Muscle layer of duodenum (tissue), 2 donors: ENCODE data around the gene KCTD7.
A peak's percentile ranks its signal among the peaks of the same experiment; 100 is the strongest.
"Not testable (repeated sequence)": the region's sequence is repeated elsewhere in the genome, so short reads cannot be mapped to it uniquely, and the experiment has no call there.

Experiments
- H3K27ac ChIP-seq: one replicate; pipeline ENCODE4 v1.7.0; 2013; ENCODE audit warnings: mild to moderate bottlenecking, low read length
- H3K27me3 ChIP-seq: one replicate; pipeline ENCODE4 v1.7.0; 2013; ENCODE audit warnings: low read depth, mild to moderate bottlenecking, control low read depth, low read length
- H3K36me3 ChIP-seq, 2 donors: one replicate each; pipeline ENCODE4 v1.7.0; 2013; ENCODE audit warnings: low read length in 2 of 2, control low read depth in 1 of 2, mild to moderate bottlenecking in 1 of 2; ENCODE audit not compliant: insufficient read depth in 2 of 2, control insufficient read depth in 1 of 2
- H3K4me1 ChIP-seq, 2 donors: one replicate each; pipeline ENCODE4 v1.7.0; 2013; ENCODE audit warnings: low read length in 2 of 2, mild to moderate bottlenecking in 2 of 2, control low read depth in 1 of 2, moderate library complexity in 1 of 2; ENCODE audit not compliant: insufficient read depth in 2 of 2, control insufficient read depth in 1 of 2
- H3K4me3 ChIP-seq, 2 donors: one replicate each; pipeline ENCODE4 v1.7.0; 2013; ENCODE audit warnings: low read length in 2 of 2, low read depth in 1 of 2, mild to moderate bottlenecking in 1 of 2
- H3K9me3 ChIP-seq, 2 donors: one replicate each; pipeline ENCODE4 v1.7.0; 2013; ENCODE audit warnings: low read length in 2 of 2, control low read depth in 1 of 2, mild to moderate bottlenecking in 1 of 2; ENCODE audit not compliant: control insufficient read depth in 1 of 2
- donor health status: healthy.

The KCTD7 gene

GRCh38 chr7:66628361-66629221, at the start of gene KCTD7:
Gene KCTD7, plus strand, starts transcription at chr7:66628881. Its CDS starts 184 bp downstream, at chr7:66629065.
- no peaks in the 10 kb centered on the region for H3K27me3 ChIP-seq

GRCh38 chr7:66580380-66580779, 48.3 kb upstream of the KCTD7 start:
- not testable (repeated sequence) for H3K27ac ChIP-seq, H3K9me3 ChIP-seq, H3K4me3 ChIP-seq, H3K4me1 ChIP-seq, H3K27me3 ChIP-seq
- H3K36me3 ChIP-seq: peaks cover 4 to 18% of the 10 kb centered on the region in 2 donors

More at GRCh38 chr7:66628361-66629221, at the start of gene KCTD7:
- H3K9me3 ChIP-seq: no peaks in the 10 kb centered on the region
- peak within 1 kb of the TSS; percentile 67 to 72 for H3K4me3 ChIP-seq
- H3K27ac ChIP-seq: peak within 1 kb of the TSS; percentile 90
- H3K4me1 ChIP-seq: peaks cover 0 to 19% of the 10 kb centered on the region in 2 donors
- H3K36me3 ChIP-seq: peaks cover 0 to 3% of the 10 kb centered on the region in 2 donors

- peaks cover 0 to 18% of the 10 kb centered on the region in 2 donors for H3K4me1 ChIP-seq
- not testable (repeated sequence) for H3K27me3 ChIP-seq, H3K4me3 ChIP-seq, H3K36me3 ChIP-seq, H3K27ac ChIP-seq, H3K9me3 ChIP-seq
Observed at GRCh38 chr7:66582816-66583489, 45.7 kb upstream of the KCTD7 start.

DNA sequence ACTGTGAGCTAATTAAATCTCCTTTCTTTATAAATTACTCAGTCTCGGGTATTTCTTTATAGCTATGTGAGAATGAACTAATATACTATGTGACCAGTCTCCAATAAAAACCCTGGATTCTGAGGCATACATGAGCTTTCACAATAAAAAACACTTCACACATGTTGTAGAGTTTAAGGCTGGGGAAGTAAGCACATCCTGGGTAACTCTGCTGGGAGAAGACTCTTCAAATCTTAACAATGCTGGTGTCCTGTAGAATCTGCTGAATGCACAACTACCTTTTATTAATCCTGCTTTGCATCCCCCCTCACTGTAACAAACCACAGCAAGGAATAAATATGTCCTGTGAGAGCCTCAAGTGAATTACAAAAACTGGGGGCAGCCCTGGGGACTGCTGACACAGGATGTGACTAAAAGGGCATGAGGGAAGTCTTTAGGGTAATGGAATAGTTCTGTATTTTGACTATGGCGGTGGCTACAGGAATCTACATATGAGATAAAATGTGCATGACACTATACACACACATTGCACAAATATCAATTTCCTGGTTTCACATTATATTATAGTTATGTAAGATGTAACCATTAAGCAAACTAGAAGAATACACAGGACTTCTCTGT, 45.1 kb upstream of the KCTD7 start:
- Histone ChIP-seq H3K27me3 (no peaks in the 10 kb centered on the region), H3K27ac (no peak overlapping the region), H3K9me3 (no peaks in the 10 kb centered on the region), H3K4me3 (no peak overlapping the region), H3K36me3 (peaks cover 4 to 9% of the 10 kb centered on the region in 2 donors), H3K4me1 (peaks cover 0 to 18% of the 10 kb centered on the region in 2 donors)

GRCh38 chr7:66586181-66586580, 42.5 kb upstream of the KCTD7 start:
- Histone ChIP-seq H3K36me3 (peaks cover 4 to 9% of the 10 kb centered on the region in 2 donors), H3K9me3 (no peaks in the 10 kb centered on the region), H3K4me1 (peaks cover 0 to 29% of the 10 kb centered on the region in 2 donors), H3K4me3 (no peak overlapping the region), H3K27ac (no peak overlapping the region), H3K27me3 (no peaks in the 10 kb centered on the region)

DNA sequence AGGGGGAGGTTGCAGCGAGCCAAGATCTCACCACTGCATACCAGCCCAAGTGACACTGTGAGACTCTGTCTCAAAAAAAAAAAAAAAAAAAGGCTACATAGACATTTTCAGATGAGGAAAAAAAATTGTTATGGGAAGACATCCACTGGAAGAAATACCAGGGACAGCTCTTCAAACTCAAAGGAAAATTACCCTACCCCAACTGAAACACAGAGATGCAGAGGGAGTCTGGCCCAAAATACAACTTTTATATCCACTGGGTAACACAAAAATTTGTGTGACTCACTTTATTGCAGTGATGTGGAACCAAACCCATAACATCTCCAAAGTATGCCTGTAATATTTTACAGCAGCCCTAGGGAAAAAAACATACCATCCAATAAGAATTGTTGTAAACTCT, 40.5 kb upstream of the KCTD7 start:
- H3K4me3 ChIP-seq, H3K9me3 ChIP-seq, H3K27me3 ChIP-seq, H3K27ac ChIP-seq: not testable (repeated sequence)
- Histone ChIP-seq H3K36me3 (peaks cover 4 to 13% of the 10 kb centered on the region in 2 donors), H3K4me1 (peaks cover 0 to 29% of the 10 kb centered on the region in 2 donors)

- not testable (repeated sequence) for H3K4me3 ChIP-seq, H3K9me3 ChIP-seq
Observed at GRCh38 chr7:66588856-66589570, 39.7 kb upstream of the KCTD7 start.

DNA sequence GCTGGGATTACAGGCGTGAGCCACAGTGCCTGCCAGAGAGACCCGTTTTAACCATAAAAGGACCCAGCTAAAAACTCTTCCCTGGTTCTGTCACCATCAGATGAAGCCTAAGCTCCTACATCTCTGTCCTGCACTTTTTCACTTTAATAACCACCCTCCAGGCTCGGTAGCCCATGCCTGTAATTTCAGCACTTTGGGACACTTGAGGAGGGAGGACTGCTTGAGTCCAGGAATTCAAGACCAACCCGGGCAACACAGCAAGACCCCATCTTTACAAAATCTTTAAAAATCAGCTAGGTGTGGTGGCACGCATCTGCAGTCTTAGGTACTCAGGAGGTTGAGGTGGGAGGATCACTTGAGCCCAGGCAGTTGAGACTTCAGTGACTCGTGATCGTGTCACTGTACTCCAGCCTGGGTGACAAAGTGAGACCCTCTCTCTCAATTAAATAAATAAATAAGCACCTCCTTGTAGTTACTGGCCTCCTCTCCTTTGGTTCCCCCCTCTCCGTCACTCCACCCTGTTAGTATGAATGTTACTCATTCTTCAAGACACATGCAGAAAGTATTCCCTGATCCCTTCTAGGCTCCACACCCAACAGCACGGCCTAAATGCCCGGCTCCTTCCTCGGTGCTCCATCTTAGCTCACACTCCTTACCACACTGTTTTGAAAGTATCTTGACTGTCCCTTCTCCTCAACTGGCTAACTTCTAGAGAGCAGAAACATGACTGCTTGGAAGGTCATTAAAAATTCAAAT, 38.2 kb upstream of the KCTD7 start:
- H3K4me1 ChIP-seq: peaks cover 0 to 20% of the 10 kb centered on the region in 2 donors
- H3K27me3 ChIP-seq, H3K36me3 ChIP-seq, H3K9me3 ChIP-seq: not testable (repeated sequence)
- H3K4me3 ChIP-seq: peak overlapping the region; percentile 7 to 80
- H3K27ac ChIP-seq: peak overlapping the region; percentile 16

More at GRCh38 chr7:66588856-66589570, 39.7 kb upstream of the KCTD7 start:
- not testable (repeated sequence) for H3K36me3 ChIP-seq, H3K27ac ChIP-seq, H3K27me3 ChIP-seq
- peaks cover 0 to 29% of the 10 kb centered on the region in 2 donors for H3K4me1 ChIP-seq

- peak overlapping the region; percentile 82 for H3K27ac ChIP-seq
- peak overlapping the region; percentile 71 to 80 for H3K4me3 ChIP-seq
- H3K27me3 ChIP-seq, H3K36me3 ChIP-seq, H3K9me3 ChIP-seq: not testable (repeated sequence)
- H3K4me1 ChIP-seq: peaks cover 0 to 13% of the 10 kb centered on the region in 2 donors
Observed at GRCh38 chr7:66591058-66591798, 37.5 kb upstream of the KCTD7 start.
